Fibroblast of lung (primary cell): Measurements from ENCODE around the gene NEB. TPM values are rescaled to one million over a fixed set of nuclear protein-coding genes. Genes with fewer than 3 reads are reported as not detected.

ENCODE experiments used
- DNase-seq, 2 donors: peaks; one replicate each; pipeline versions ENCODE4 v3.0.0 to v3.0.0-alpha.2; 2010; ENCODE audit warnings: low read depth in 2 of 2
- H2AFZ ChIP-seq: 2 replicates; pipeline ENCODE4 v1.5.1; 2012; ENCODE audit warnings: low read length, control low read depth, inconsistent platforms
- H3K27ac ChIP-seq: 2 replicates; pipeline ENCODE4 v1.5.1; 2011; ENCODE audit warnings: low read length, control low read depth; ENCODE audit not compliant: insufficient read depth
- H3K27me3 ChIP-seq: 2 replicates; pipeline ENCODE4 v1.5.1; 2011; ENCODE audit warnings: mild to moderate bottlenecking, low read length; ENCODE audit not compliant: control insufficient read depth, insufficient read depth
- H3K36me3 ChIP-seq: 2 replicates; pipeline ENCODE4 v1.5.1; 2011; ENCODE audit warnings: low read length; ENCODE audit not compliant: control insufficient read depth, insufficient read depth
- H3K4me1 ChIP-seq: 2 replicates; pipeline ENCODE4 v1.5.1; 2011; ENCODE audit warnings: low read length; ENCODE audit not compliant: control insufficient read depth, insufficient read depth; ENCODE audit errors: extremely low read depth
- H3K4me2 ChIP-seq: 2 replicates; pipeline ENCODE4 v1.5.1; 2011; ENCODE audit warnings: low read length, control low read depth; ENCODE audit not compliant: insufficient read depth; ENCODE audit errors: extremely low read depth
- H3K4me3 ChIP-seq, 4 experiments: fragments of 200-600 bp in 1 of 4; sonication (generic) in 1 of 4; replicated peaks in 1 of 4; 2 replicates each; pipeline ENCODE4 v1.5.1; 2011 to 2016; ENCODE audit warnings: low read length in 4 of 4, low read depth in 3 of 4, mild to moderate bottlenecking in 3 of 4, control low read depth in 2 of 4, inconsistent platforms in 1 of 4, mixed read lengths in 1 of 4; ENCODE audit not compliant: insufficient read depth in 1 of 4; ENCODE audit errors: control extremely low read depth in 1 of 4
- H3K79me2 ChIP-seq: 2 replicates; pipeline ENCODE4 v1.5.1; 2012; ENCODE audit warnings: mild to moderate bottlenecking, low read length, inconsistent platforms; ENCODE audit not compliant: control insufficient read depth, insufficient read depth
- H3K9ac ChIP-seq: 2 replicates; pipeline ENCODE4 v1.5.1; 2011; ENCODE audit warnings: mild to moderate bottlenecking, low read length, control low read depth; ENCODE audit not compliant: insufficient read depth
- H3K9me3 ChIP-seq: 2 replicates; pipeline ENCODE4 v1.5.1; 2012; ENCODE audit warnings: low read depth, low read length; ENCODE audit not compliant: control insufficient read depth, insufficient read depth
- H4K20me1 ChIP-seq: 2 replicates; pipeline ENCODE4 v1.5.1; 2011; ENCODE audit warnings: low read length; ENCODE audit not compliant: control insufficient read depth, insufficient read depth; ENCODE audit errors: extremely low read depth
- EZH2 ChIP-seq: IDR thresholded peaks from 2 replicates; pipeline ENCODE4 v1.5.1; 2012; ENCODE audit warnings: low read length, control low read depth, mild to moderate bottlenecking; ENCODE audit errors: missing control alignments
- polyA plus RNA-seq, 2 donors: library from polyadenylated mRNA; depleted of rRNA in 1 of 2; stranded (reverse) in 1 of 2; unstranded in 1 of 2; fragments of >200 nt; gene quantifications; 2 replicates each; pipeline ENCODE4 v1.2.1, GENCODE V29; 2011 to 2012; ENCODE audit warnings: missing spikeins in 1 of 2
- total RNA-seq: library from RNA; depleted of rRNA; stranded (reverse); fragments of >200 nt; gene quantifications from 2 replicates; pipeline ENCODE4 v1.2.1, GENCODE V29; 2014
- TF ChIP-seq, protein P1 (sequence below), 2 donors: IDR thresholded peaks in 1 of 2; conservative IDR thresholded peaks in 1 of 2; 1 replicate in 1 of 2; 2 replicates in 1 of 2; pipeline ENCODE4 v1.5.1; 2011 to 2012; ENCODE audit warnings: low read length in 2 of 2, control low read depth in 1 of 2, inconsistent platforms in 1 of 2, low read depth in 1 of 2, mild to moderate bottlenecking in 1 of 2

The NEB gene
- total and polyA plus RNA-seq, 2 donors (not counting 1 experiment from before 2014, with no cell fraction given): 0.17 to 0.26 TPM

DNA sequence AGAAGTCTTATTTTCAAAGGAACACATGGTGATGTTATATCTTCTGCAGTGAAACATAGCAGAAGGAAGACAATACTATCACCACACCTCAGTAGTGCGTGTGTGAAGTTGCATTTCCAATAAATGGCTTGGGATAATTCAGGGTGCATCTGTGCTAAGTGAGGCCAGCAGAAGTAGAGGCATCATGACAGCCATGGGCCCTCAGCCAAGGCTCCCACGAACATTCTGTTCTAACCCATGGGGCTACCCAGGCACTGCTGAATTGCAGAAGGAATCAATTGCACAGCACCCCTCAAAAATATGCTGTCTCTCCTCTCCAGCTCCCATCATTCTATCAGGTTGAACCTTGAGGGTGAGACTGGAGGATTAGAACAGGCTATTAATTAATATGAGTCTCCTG, 185.1 kb downstream of the NEB start:
- H3K4me2 ChIP-seq: no peak overlapping the region

DNA sequence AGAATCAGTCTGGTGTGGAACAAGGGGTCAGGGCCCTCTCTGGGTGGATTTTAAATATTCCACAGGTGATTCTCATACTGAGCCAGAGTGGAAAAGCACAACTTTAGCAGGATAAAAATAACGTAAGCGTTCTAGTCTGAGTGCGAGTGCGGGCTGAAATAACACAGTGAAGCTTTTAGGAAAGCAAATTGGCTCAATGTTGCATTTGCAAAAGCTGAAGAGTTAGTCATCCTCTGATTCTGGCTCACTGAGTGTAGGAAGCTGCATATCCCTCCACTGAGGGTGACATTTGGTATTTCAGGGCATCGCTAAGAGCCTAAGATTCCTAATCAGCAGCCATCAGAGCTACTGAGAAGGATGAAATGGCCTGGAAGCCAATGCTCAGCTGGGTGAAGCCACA, 189.8 kb downstream of the NEB start:
- H3K4me2 ChIP-seq: no peak overlapping the region
- no peak overlapping the region for H3K27ac ChIP-seq
- no peak overlapping the region for H3K4me3 ChIP-seq
- no peaks in the 10 kb centered on the region for H3K79me2 ChIP-seq
- no peak overlapping the region for H3K9ac ChIP-seq
- no peaks in the 10 kb centered on the region for H3K9me3 ChIP-seq
- no peaks in the 10 kb centered on the region for H3K4me1 ChIP-seq
- no peaks in the 10 kb centered on the region for H4K20me1 ChIP-seq
- H2AFZ ChIP-seq: no peak overlapping the region
- no peaks in the 10 kb centered on the region for H3K27me3 ChIP-seq
- H3K36me3 ChIP-seq: no peaks in the 10 kb centered on the region
- DNase-seq: peak in 1 of 2 donors; percentile 14
- TF ChIP-seq, protein P1, sequence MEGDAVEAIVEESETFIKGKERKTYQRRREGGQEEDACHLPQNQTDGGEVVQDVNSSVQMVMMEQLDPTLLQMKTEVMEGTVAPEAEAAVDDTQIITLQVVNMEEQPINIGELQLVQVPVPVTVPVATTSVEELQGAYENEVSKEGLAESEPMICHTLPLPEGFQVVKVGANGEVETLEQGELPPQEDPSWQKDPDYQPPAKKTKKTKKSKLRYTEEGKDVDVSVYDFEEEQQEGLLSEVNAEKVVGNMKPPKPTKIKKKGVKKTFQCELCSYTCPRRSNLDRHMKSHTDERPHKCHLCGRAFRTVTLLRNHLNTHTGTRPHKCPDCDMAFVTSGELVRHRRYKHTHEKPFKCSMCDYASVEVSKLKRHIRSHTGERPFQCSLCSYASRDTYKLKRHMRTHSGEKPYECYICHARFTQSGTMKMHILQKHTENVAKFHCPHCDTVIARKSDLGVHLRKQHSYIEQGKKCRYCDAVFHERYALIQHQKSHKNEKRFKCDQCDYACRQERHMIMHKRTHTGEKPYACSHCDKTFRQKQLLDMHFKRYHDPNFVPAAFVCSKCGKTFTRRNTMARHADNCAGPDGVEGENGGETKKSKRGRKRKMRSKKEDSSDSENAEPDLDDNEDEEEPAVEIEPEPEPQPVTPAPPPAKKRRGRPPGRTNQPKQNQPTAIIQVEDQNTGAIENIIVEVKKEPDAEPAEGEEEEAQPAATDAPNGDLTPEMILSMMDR (conservative IDR thresholded peaks at IDR 0.05 in 1 of 2, IDR thresholded peaks at IDR 0.05 in 1 of 2; ENCODE audit: low read depth in 1 of 2, low read length in 2 of 2): no peak
- no peak for TF ChIP-seq EZH2

More for the DNA sequence above, 185.1 kb downstream of the NEB start:
- DNase-seq: no peak
- Histone ChIP-seq H4K20me1 (no peaks in the 10 kb centered on the region), H3K27ac (no peak overlapping the region), H3K4me1 (no peaks in the 10 kb centered on the region), H3K4me3 (no peak overlapping the region), H3K9me3 (no peaks in the 10 kb centered on the region), H3K9ac (no peak overlapping the region), H3K79me2 (no peaks in the 10 kb centered on the region), H2AFZ (no peak overlapping the region), H3K27me3 (no peaks in the 10 kb centered on the region), H3K36me3 (no peaks in the 10 kb centered on the region)
- TF ChIP-seq, protein P1 (conservative IDR thresholded peaks at IDR 0.05 in 1 of 2, IDR thresholded peaks at IDR 0.05 in 1 of 2; ENCODE audit: low read depth in 1 of 2, low read length in 2 of 2): no peak
- TF ChIP-seq EZH2: no peak

DNA sequence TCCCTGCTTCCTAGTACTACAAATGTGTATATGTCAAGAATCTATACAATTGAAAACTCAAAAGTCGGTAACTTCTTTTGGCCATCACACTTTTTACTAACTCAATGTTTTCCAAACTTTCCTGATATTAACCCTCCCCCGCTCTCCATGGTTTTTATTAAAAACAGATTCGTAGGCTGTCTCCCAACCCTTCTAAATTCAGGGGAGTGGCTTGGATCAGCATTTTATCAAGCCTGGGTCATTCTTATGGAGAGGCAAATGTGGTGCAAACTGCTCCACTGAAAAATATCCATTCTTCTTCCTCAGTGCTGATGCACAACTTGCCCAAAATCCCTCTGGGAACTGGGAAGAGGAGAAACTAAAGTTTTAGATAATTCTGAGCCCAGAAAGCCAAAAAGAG, 190.4 kb downstream of the NEB start:
- no peak for DNase-seq
- no peak overlapping the region for H3K4me3 ChIP-seq
- H3K36me3 ChIP-seq: no peaks in the 10 kb centered on the region
- no peak overlapping the region for H3K4me2 ChIP-seq
- H3K9me3 ChIP-seq: no peaks in the 10 kb centered on the region
- H3K4me1 ChIP-seq: no peaks in the 10 kb centered on the region
- H3K27ac ChIP-seq: no peak overlapping the region
- H3K79me2 ChIP-seq: no peaks in the 10 kb centered on the region
- no peaks in the 10 kb centered on the region for H4K20me1 ChIP-seq
- H3K9ac ChIP-seq: no peak overlapping the region
- H3K27me3 ChIP-seq: no peaks in the 10 kb centered on the region
- no peak overlapping the region for H2AFZ ChIP-seq
- TF ChIP-seq EZH2: no peak
- TF ChIP-seq, protein P1 (conservative IDR thresholded peaks at IDR 0.05 in 1 of 2, IDR thresholded peaks at IDR 0.05 in 1 of 2; ENCODE audit: low read depth in 1 of 2, low read length in 2 of 2): no peak
